Gastrocnemius medialis (tissue), 4 donors: Measurements from ENCODE around the gene ANKRD24. TPM values are rescaled to one million over a fixed set of nuclear protein-coding genes. Genes with fewer than 3 reads are reported as not detected.

Experiments
- ATAC-seq, 2 donors: fragments of 150-250 bp; one replicate each; pipeline ENCODE4 v1.9.1; 2016
- DNase-seq, 2 donors: peaks; one replicate each; pipeline ENCODE4 v3.0.0-alpha.2; 2019
- H3K27ac ChIP-seq, 4 donors: fragments of 200-600 bp; sonication (generic); 1 replicate in 1 of 4; 2 replicates in 3 of 4; pipeline ENCODE4 v1.5.1; 2016 to 2018; ENCODE audit warnings: mild to moderate bottlenecking in 2 of 4, moderate library complexity in 1 of 4
- H3K27me3 ChIP-seq, 3 donors: fragments of 200-600 bp; sonication (generic) in 2 of 3; 1 replicate in 1 of 3; 2 replicates in 2 of 3; pipeline versions ENCODE4 v1.5.1 to v1.6.0; 2016 to 2019; ENCODE audit warnings: mild to moderate bottlenecking in 1 of 3, moderate library complexity in 1 of 3
- H3K36me3 ChIP-seq, 2 donors: fragments of 200-600 bp; sonication (generic) in 1 of 2; one replicate each; pipeline ENCODE4 v1.5.1; 2017 to 2018
- H3K4me1 ChIP-seq, 2 donors: fragments of 200-600 bp; sonication (generic) in 1 of 2; one replicate each; pipeline ENCODE4 v1.5.1; 2016 to 2017; ENCODE audit warnings: mild to moderate bottlenecking in 2 of 2
- H3K4me3 ChIP-seq, 4 donors: fragments of 200-600 bp; sonication (generic) in 3 of 4; 1 replicate in 1 of 4; 2 replicates in 3 of 4; pipeline ENCODE4 v1.5.1; 2016 to 2019; ENCODE audit warnings: mild to moderate bottlenecking in 2 of 4
- H3K9me3 ChIP-seq, 3 donors: fragments of 200-600 bp; sonication (generic) in 2 of 3; 1 replicate in 1 of 3; 2 replicates in 2 of 3; pipeline ENCODE4 v1.5.1; 2016 to 2019
- POLR2A ChIP-seq, 2 donors: fragments of 450-650 bp; IDR thresholded peaks; one replicate each; pipeline ENCODE4 v1.6.1; 2017; ENCODE audit warnings: antibody characterized with exemption in 2 of 2, mild to moderate bottlenecking in 2 of 2, moderate library complexity in 2 of 2
- in situ Hi-C, 4 donors: fragments of 200-750 bp; cut with MboI; loops; one replicate each; pipeline versions ENCODE4 v1.15.0 to v1.8.0; 2017; ENCODE audit warnings: low sequenced_read_pairs in 4 of 4
- intact Hi-C: fragments of 100-400 bp; cut with DNase I; formaldehyde crosslinking; loops from one replicate; pipeline ENCODE4 v1.15.1; 2023; ENCODE audit warnings: low total_unique reads
- total RNA-seq, 4 donors: library from RNA; depleted of rRNA; stranded (reverse); fragments of >200 nt; gene quantifications; one replicate each; pipeline versions ENCODE4 v1.1.0 to v1.2.3, GENCODE V29; 2016
- TF ChIP-seq, protein P1 (sequence below), 5 experiments: fragments of 450-650 bp in 3 of 5; fragments of 200-600 bp in 2 of 5; sonication (generic) in 2 of 5; IDR thresholded peaks in 4 of 5; conservative IDR thresholded peaks in 1 of 5; 1 replicate in 4 of 5; 2 replicates in 1 of 5; pipeline ENCODE4 v1.5.1; 2016 to 2019; ENCODE audit warnings: antibody characterized with exemption in 5 of 5, mild to moderate bottlenecking in 3 of 5, moderate library complexity in 3 of 5

Gene ANKRD24
- total RNA-seq, 4 donors from 2014 or later = 0.13 to 3.0 (median 0.45) TPM

DNA sequence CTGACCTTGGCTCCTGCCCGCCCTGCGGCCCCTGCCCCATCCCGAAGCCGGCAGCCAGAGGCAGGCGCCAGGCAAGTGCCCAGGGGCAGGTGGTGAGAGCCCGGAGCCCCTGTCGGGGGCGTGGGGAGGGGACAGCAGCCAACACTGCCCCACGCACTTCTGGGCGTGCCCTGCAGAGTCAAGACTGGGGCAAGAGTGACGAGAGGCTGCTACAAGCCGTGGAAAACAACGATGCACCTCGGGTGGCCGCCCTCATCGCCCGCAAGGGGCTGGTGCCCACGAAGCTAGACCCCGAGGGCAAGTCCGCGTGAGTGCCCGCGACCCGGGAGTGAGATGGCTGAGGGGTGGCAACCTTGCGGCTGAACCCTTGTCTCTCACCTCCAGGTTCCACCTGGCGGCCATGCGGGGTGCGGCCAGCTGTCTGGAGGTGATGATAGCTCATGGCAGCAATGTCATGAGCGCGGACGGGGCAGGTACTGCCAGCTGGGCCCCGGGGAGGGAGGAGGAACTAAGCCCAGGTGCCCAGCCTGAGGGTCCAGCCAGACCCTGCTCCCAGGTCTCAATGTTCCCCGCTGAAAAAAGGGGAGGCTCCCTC, 17.3 kb downstream of the ANKRD24 start:
- DNase-seq = no peak
- H3K27me3 ChIP-seq = peaks cover 49 to 54% (median 50%) of the 10 kb centered on the region in 3 donors

DNA sequence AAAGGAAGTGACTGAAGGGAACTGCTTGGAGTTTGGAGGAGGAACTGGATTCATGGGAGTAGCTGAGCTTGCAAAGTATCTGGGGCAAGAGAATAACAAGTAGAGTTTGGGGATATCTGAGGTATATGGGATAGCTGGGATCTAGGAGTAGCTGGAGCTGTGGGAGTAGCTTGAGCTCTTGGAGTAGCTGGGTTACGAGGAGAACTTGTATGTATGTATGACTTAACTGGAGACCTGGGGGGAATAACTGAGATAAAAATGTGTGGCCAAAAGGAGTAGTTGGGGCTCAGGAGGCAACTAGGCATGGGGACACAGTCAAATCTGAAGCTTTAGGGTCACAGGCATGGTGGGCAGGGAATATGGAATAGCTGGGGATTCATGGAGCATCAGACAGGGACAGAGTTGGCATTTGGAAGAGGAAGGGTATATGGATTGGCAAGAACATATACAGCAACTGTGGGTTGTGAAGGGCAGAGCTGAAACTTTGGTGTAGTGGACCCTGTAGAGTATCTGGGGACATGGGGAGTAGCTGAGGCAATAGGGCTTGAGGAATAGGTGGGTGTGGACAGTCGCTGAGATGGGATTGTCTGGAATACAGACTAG, 18.6 kb downstream of the ANKRD24 start:
- Histone ChIP-seq H3K9me3 (no peaks in the 10 kb centered on the region), H3K36me3 (no peaks in the 10 kb centered on the region), H3K4me1 (no peaks in the 10 kb centered on the region), H3K4me3 (no peak overlapping the region), H3K27ac (no peak overlapping the region), H3K27me3 (peaks cover 37 to 44% (median 42%) of the 10 kb centered on the region in 3 donors)
- in situ Hi-C loops = no loop called here
- ATAC-seq (no peak), DNase-seq (no peak)
- intact Hi-C loops = no loop called here
- TF ChIP-seq, protein P1, sequence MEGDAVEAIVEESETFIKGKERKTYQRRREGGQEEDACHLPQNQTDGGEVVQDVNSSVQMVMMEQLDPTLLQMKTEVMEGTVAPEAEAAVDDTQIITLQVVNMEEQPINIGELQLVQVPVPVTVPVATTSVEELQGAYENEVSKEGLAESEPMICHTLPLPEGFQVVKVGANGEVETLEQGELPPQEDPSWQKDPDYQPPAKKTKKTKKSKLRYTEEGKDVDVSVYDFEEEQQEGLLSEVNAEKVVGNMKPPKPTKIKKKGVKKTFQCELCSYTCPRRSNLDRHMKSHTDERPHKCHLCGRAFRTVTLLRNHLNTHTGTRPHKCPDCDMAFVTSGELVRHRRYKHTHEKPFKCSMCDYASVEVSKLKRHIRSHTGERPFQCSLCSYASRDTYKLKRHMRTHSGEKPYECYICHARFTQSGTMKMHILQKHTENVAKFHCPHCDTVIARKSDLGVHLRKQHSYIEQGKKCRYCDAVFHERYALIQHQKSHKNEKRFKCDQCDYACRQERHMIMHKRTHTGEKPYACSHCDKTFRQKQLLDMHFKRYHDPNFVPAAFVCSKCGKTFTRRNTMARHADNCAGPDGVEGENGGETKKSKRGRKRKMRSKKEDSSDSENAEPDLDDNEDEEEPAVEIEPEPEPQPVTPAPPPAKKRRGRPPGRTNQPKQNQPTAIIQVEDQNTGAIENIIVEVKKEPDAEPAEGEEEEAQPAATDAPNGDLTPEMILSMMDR (IDR thresholded peaks at IDR 0.05 in 4 of 5, conservative IDR thresholded peaks at IDR 0.05 in 1 of 5) = no peak
- no peak for TF ChIP-seq POLR2A (IDR thresholded peaks at IDR 0.05)

More for the DNA sequence above, 17.3 kb downstream of the ANKRD24 start:
- Histone ChIP-seq H3K4me3 (no peak overlapping the region), H3K4me1 (no peaks in the 10 kb centered on the region), H3K9me3 (no peaks in the 10 kb centered on the region), H3K36me3 (no peaks in the 10 kb centered on the region), H3K27ac (no peak overlapping the region)
- intact Hi-C loops (no loop called here), in situ Hi-C loops (no loop called here)
- TF ChIP-seq, protein P1 (IDR thresholded peaks at IDR 0.05 in 4 of 5, conservative IDR thresholded peaks at IDR 0.05 in 1 of 5) = no peak
- no peak for TF ChIP-seq POLR2A (IDR thresholded peaks at IDR 0.05)
- no peak for ATAC-seq

DNA sequence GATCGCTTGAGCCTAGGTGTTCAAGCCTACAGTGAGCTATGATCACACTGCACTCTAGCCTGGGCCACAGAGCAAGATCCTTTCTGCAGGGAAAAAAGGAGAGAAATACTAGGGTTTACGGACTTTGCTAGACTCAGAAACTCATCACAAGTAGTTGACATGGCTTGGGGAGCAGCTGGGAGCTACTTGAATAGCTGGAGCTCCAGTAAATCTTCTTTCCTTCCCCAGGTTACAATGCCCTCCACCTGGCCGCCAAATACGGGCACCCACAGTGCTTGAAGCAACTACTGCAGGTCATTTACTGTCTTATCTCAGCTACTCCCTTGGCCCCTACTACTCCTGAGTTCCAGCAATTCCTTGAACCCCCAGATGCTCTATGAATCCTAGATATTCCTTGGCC, 19.3 kb downstream of the ANKRD24 start:
- TF ChIP-seq POLR2A (IDR thresholded peaks at IDR 0.05) = no peak
- TF ChIP-seq, protein P1 (IDR thresholded peaks at IDR 0.05 in 4 of 5, conservative IDR thresholded peaks at IDR 0.05 in 1 of 5) = no peak
- ATAC-seq = no peak
- no peaks in the 10 kb centered on the region for H3K36me3 ChIP-seq
- peaks cover 29 to 36% (median 34%) of the 10 kb centered on the region in 3 donors for H3K27me3 ChIP-seq
- H3K4me3 ChIP-seq = no peak overlapping the region
- DNase-seq = no peak
- intact Hi-C loops = no loop called here
- H3K27ac ChIP-seq = no peak overlapping the region
- no peaks in the 10 kb centered on the region for H3K4me1 ChIP-seq
- in situ Hi-C loops = no loop called here
- H3K9me3 ChIP-seq = no peaks in the 10 kb centered on the region

DNA sequence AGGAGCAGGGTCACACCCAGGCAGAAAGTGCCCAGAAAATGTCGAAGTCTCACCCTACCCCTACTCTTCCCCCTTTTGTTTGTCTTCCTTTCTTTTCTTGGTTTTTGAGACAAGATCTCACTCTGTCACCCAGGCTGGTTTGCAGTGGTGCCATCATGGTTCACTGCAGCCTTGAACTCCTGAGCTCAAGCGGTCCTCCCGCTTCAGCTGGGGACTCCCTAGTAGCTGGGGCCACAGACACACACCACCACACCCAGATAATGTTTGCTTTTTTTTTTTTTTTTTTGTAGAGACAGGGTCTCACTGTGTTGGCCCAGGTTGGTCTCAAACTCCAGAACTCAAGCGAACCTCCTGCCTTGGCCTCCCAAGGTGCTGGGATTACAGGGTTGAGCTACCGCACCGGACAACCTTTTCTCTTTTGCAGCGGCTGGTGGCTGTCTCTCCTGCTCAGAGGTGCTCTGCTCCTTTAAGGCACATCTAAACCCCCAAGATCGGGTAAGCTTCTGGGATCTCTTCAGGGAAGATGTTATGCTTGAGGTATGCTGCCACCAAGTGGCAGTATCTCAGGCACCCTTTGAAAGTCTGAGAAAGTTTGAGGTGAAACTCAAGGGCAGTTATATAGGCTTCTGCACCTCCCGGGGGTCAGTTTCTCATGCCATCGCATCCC, 24.5 kb downstream of the ANKRD24 start:
- no peak for ATAC-seq
- no peaks in the 10 kb centered on the region for H3K9me3 ChIP-seq
- TF ChIP-seq, protein P1 (IDR thresholded peaks at IDR 0.05 in 4 of 5, conservative IDR thresholded peaks at IDR 0.05 in 1 of 5) = no peak
- no peak for TF ChIP-seq POLR2A (IDR thresholded peaks at IDR 0.05)
- peaks cover 0 to 4% (median 0%) of the 10 kb centered on the region in 3 donors for H3K27me3 ChIP-seq
- intact Hi-C loops (no loop called here), in situ Hi-C loops (no loop called here)
- H3K36me3 ChIP-seq = no peaks in the 10 kb centered on the region
- H3K4me3 ChIP-seq = no peak overlapping the region
- H3K27ac ChIP-seq = no peak overlapping the region
- no peak for DNase-seq
- no peaks in the 10 kb centered on the region for H3K4me1 ChIP-seq
